ENCODE measurements around the gene KRTAP5-5. TPM values are rescaled to one million over a fixed set of nuclear protein-coding genes. Genes with fewer than 3 reads are reported as not detected.

KRTAP5-5 gene
- total RNA-seq (2013; cell fraction: nucleolus; rRNA removed): not detected in 2 replicates
- total RNA-seq (2014; rRNA removed) (not detected in 2 replicates), total RNA-seq (2014; rRNA removed; fragmentation: Illumina TruSeq; extraction: Trizol) (not detected in 2 replicates), total RNA-seq (2021) (not detected in 2 replicates), polyA plus RNA-seq (2011; rRNA removed) (not detected in 2 replicates), polyA plus RNA-seq (2014; fragmentation: Illumina TruSeq; extraction: Trizol) (not detected in 2 replicates), polyA plus RNA-seq (2014; fragmentation: Nextera tagmentation; extraction: Ambion mirVana) (not detected), polyA plus RNA-seq (2014; rRNA removed) (not detected in 2 replicates), polyA plus RNA-seq (2016; fragmentation: Nextera tagmentation; extraction: Ambion mirVana) (not detected), polyA minus RNA-seq (2011; rRNA and poly(A)+ RNA removed) (not detected in 2 replicates), Bru-seq, nascent RNA (not detected), BruChase-seq, experiment 1, labeled RNA remaining after a 6-hour chase (not detected), BruChase-seq, experiment 2, labeled RNA remaining after a 2-hour chase (not detected)
- polyA plus RNA-seq (2011; ENCODE audit: low read depth): not detected
- polyA plus RNA-seq (2011; cell fraction: cytosol; rRNA removed): not detected in 2 replicates
- polyA plus RNA-seq (2011; cell fraction: nucleus; rRNA removed): not detected in 2 replicates
- not detected in 2 replicates for polyA plus RNA-seq (2012)
- polyA minus RNA-seq (2011; cell fraction: cytosol; rRNA and poly(A)+ RNA removed): not detected in 2 replicates
- not detected in 2 replicates for polyA minus RNA-seq (2011; cell fraction: nucleus; rRNA and poly(A)+ RNA removed)
- long read RNA-seq, experiment 1: 0 reads
- long read RNA-seq, experiment 2: 0 reads

- SMC1A ChIA-PET (ENCODE audit: uncharacterized antibody, unreplicated experiment): interaction anchor here (1.4 kb wide), 1 partner anchor 35 kb away, joined by 3 read pairs; no protein-coding TSS in a partner anchor
- in situ Hi-C loops (cut with MboI) (no loop called here), intact Hi-C loops (cut with micrococcal nuclease; ENCODE audit: unreplicated experiment) (loop anchor here (1.0 kb wide), 1 partner anchor 34 kb away; no protein-coding TSS in a partner anchor)
- ATAC-seq (no peak), DNase-seq (ENCODE audit: low read depth, low spot score) (no peak), FAIRE-seq (no peak)
- TF ChIP-seq POLR2A (IDR thresholded peaks at IDR 0.05; ENCODE audit: low read depth, low read length): no peak
- no peak for TF ChIP-seq SMAD1 (IDR thresholded peaks at IDR 0.05; ENCODE audit: low read depth, partially characterized antibody)
- TF ChIP-seq CBX3 (IDR thresholded peaks at IDR 0.05; ENCODE audit: borderline replicate concordance, low read depth): no peak
- no peak for TF ChIP-seq ZNF274 (IDR thresholded peaks at IDR 0.05; ENCODE audit: insufficient read depth, insufficient read length)
- no peak for TF ChIP-seq E4F1 (IDR thresholded peaks at IDR 0.05; ENCODE audit: borderline replicate concordance, partially characterized antibody)
- TF ChIP-seq DPF2 (IDR thresholded peaks at IDR 0.05): no peak
- no peak for TF ChIP-seq NFIC (IDR thresholded peaks at IDR 0.05; ENCODE audit: low read depth, low read length)
- no peak for TF ChIP-seq RFX5 (IDR thresholded peaks at IDR 0.05; ENCODE audit: low read depth, low read length)
- no peak for TF ChIP-seq NBN (IDR thresholded peaks at IDR 0.05)
- Histone ChIP-seq H3K27ac (ENCODE audit: control insufficient read depth, insufficient read depth) (no peak within 1 kb of the TSS), H2AFZ (ENCODE audit: control insufficient read depth, low read depth, low read length) (no peak within 1 kb of the TSS), H4K20me1 (ENCODE audit: control insufficient read depth, insufficient read depth) (no peaks in the 10 kb centered on the region), H3K9ac (ENCODE audit: control insufficient read depth, insufficient read depth, low read length) (no peak within 1 kb of the TSS), H3K4me2 (ENCODE audit: control insufficient read depth, insufficient read depth) (no peak within 1 kb of the TSS), H3K79me2 (ENCODE audit: control insufficient read depth, insufficient read depth, low read length) (no peaks in the 10 kb centered on the region), H3K36me3 (ENCODE audit: control insufficient read depth in 2 of 2, insufficient read depth in 2 of 2, low read length in 1 of 2) (no peaks in the 10 kb centered on the region), H3K4me1 (ENCODE audit: control insufficient read depth, insufficient read depth, low read length) (no peaks in the 10 kb centered on the region), H3K27me3 (replicated peaks in 1 of 2; ENCODE audit: control insufficient read depth in 2 of 2, insufficient read depth in 2 of 2, low read length in 1 of 2) (peaks cover 0 to 3% of the 10 kb centered on the region in 2 experiments; a peak in 3 of 4 replicates), H3K4me3 (no peak within 1 kb of the TSS), H3K9me3 (replicated peaks; ENCODE audit: control insufficient read depth, insufficient read depth, low read length) (no peaks in the 10 kb centered on the region)
- CTCF ChIA-PET: interaction anchor here (1.0 to 2.8 kb wide), 3 partner anchors 10 to 55 kb away, joined by 3 to 12 read pairs (median 12); no protein-coding TSS in a partner anchor
- POLR2A ChIA-PET: no interaction called here
- BruUV-seq (replicated peaks): no TSS peak
- RAD21 ChIA-PET (ENCODE audit: unreplicated experiment): interaction anchor here (1.6 kb wide), 1 partner anchor 62 kb away, joined by 3 read pairs; no protein-coding TSS in a partner anchor
- 20% methylated on average over 25 of the region's 26 CpGs for WGBS (ENCODE audit: insufficient coverage, insufficient replicate concordance, low lambda C conversion rate, missing lambda C conversion rate)
These were observed at the start of gene KRTAP5-5 for GRCh38 chr11:1629326-1630185. TSS of gene KRTAP5-5 (plus strand) at chr11:1629775. CDS start at chr11:1629841, 66 bp downstream.
